Pancreas (tissue), 10 donors: ENCODE results near the gene NUP50. TPM values are rescaled to one million over a fixed set of nuclear protein-coding genes. Genes with fewer than 3 reads are reported as not detected.

ENCODE experiments used
- ATAC-seq, 4 donors: fragments of 200-7000 bp; cut with Tn5 transposase; one replicate each; pipeline versions ENCODE4 v1.8.0 to v1.9.1; 2020; ENCODE audit warnings: mild to moderate bottlenecking in 4 of 4, moderate library complexity in 4 of 4
- DNase-seq, 6 donors: peaks; one replicate each; pipeline ENCODE4 v3.0.0-alpha.2; 2020
- FAIRE-seq: peaks from 2 replicates; lab custom pipeline; 2012; peaks lifted over from hg19 to GRCh38; lab: Jason Lieb, UNC
- H3K27ac ChIP-seq, 4 donors: fragments of 200-600 bp; sonication (generic); 1 replicate in 3 of 4; 2 replicates in 1 of 4; pipeline versions ENCODE4 v1.5.0 to v1.8.0; 2020
- H3K27me3 ChIP-seq, 4 donors: fragments of 200-600 bp; one replicate each; pipeline ENCODE4 v1.8.0; 2021
- H3K36me3 ChIP-seq, 3 donors: fragments of 200-600 bp; sonication (generic) in 1 of 3; one replicate each; pipeline versions ENCODE4 v1.5.0 to v1.8.0; 2020 to 2021
- H3K4me1 ChIP-seq, 3 donors: fragments of 200-600 bp; one replicate each; pipeline ENCODE4 v1.8.0; 2021
- H3K4me3 ChIP-seq, 4 donors: fragments of 200-600 bp; sonication (generic) in 2 of 4; one replicate each; pipeline versions ENCODE4 v1.5.0 to v1.8.0; 2020 to 2021
- H3K9me3 ChIP-seq, 4 donors: fragments of 200-600 bp; one replicate each; pipeline ENCODE4 v1.8.0; 2021
- WGBS, 2 donors: extraction: QIAGEN DNeasy Blood & Tissue Kit; methylation state at CpG; one replicate each; pipeline ENCODE4 v1.1.7; 2013; 5-methylcytosine and 5-hydroxymethylcytosine counted together
- intact Hi-C, 3 donors: fragments of 100-400 bp; cut with DNase I; formaldehyde crosslinking; loops; one replicate each; pipeline versions ENCODE4 v1.11.1 to v1.14.2; 2022
- polyA plus RNA-seq, 2 donors: library from polyadenylated mRNA; stranded (reverse); fragments of 200-250 nt; gene quantifications; one replicate each; pipeline ENCODE4 v1.2.3, GENCODE V29; 2013
- total RNA-seq, 6 donors: library from RNA; stranded (reverse); fragmentation: NEBNext Ultra II Directional in 4 of 6; extraction: Animal tissue kit (Norgen Biotek cat#: 25700) in 4 of 6; gene quantifications; one replicate each; pipeline versions ENCODE4 v1.2.1 to v1.2.4, GENCODE V29; 2021 to 2023
- TF ChIP-seq, protein P1 (sequence below), 4 donors: fragments of 200-600 bp; sonication (generic) in 3 of 4; IDR thresholded peaks; one replicate each; pipeline versions ENCODE4 v1.5.0 to v1.8.0; 2021; ENCODE audit warnings: antibody characterized with exemption in 4 of 4
- donor health status: healthy with polysubstance abuse.
- donor health status: DM: no; HTN: no; CAD: no; lungs with moderate emphysema.
- donor health status: DM: no; HTN: no; CAD: no.
- donor health status: control.
- donor health status: control.
- donor health status: Bipolar disorder and iron deficiency.
- donor health status: DM: yes; HTN: yes; CAD: no.
- donor health status: DM: no; HTN: no; CAD: no.
- donor health status: DM: no; HTN: no; CAD: no.
- donor health status: DM: yes; HTN: yes; CAD: no.

The NUP50 gene
- total and polyA plus RNA-seq, 8 donors = 11.8 to 35.2 (median 27.5) TPM

DNA sequence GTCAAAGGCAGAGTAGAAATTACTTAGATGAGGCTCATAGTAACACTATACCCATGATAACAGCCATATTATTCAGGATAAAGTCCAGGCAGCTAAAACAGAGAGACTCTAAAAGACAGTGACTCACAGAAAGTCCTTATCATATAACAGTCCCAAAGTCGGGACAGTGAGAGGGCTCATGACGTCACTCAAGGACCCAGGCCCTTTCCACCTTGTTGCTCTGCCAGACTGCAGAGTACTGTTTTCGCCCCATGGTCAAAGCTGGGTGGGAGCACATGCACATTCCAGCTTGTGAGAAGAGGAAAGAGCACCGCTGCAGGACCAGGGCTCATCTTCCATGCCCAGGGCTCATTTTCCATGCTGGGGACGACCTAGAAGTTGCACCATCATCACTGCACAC is 29.4 kb upstream of the NUP50 start:
- 91 to 98% methylated on average over 5 of the region's 5 CpGs for WGBS, 2 donors
- DNase-seq (no peak), FAIRE-seq (no peak), ATAC-seq (no peak)
- Histone ChIP-seq H3K4me3 (no peak overlapping the region), H3K27ac (no peak overlapping the region), H3K9me3 (no peaks in the 10 kb centered on the region), H3K4me1 (no peaks in the 10 kb centered on the region), H3K36me3 (peaks cover 6 to 17% (median 9%) of the 10 kb centered on the region in 3 donors), H3K27me3 (no peaks in the 10 kb centered on the region)
- intact Hi-C loops = no loop called here
- TF ChIP-seq, protein P1, sequence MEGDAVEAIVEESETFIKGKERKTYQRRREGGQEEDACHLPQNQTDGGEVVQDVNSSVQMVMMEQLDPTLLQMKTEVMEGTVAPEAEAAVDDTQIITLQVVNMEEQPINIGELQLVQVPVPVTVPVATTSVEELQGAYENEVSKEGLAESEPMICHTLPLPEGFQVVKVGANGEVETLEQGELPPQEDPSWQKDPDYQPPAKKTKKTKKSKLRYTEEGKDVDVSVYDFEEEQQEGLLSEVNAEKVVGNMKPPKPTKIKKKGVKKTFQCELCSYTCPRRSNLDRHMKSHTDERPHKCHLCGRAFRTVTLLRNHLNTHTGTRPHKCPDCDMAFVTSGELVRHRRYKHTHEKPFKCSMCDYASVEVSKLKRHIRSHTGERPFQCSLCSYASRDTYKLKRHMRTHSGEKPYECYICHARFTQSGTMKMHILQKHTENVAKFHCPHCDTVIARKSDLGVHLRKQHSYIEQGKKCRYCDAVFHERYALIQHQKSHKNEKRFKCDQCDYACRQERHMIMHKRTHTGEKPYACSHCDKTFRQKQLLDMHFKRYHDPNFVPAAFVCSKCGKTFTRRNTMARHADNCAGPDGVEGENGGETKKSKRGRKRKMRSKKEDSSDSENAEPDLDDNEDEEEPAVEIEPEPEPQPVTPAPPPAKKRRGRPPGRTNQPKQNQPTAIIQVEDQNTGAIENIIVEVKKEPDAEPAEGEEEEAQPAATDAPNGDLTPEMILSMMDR (IDR thresholded peaks at IDR 0.05) = no peak

DNA sequence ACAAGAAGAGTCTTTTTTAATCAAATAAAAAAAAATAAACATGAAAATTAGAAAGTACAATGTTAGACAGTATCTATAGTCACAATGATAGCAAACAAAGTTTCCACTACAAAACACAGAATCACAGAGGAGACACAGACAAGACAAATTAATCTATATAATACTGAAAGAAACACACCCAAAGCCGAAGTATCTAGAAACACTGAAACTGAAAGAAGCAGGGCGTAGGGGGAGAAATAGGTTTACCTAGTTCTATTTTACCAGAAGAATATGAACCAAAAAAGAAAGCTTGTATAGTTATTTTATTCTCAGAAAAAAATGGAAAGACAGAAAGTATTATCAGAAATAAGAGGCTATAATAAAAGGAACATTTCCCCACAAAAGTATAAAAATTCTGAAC is 27.1 kb upstream of the NUP50 start:
- WGBS, 2 donors = 92 to 95% methylated on average over 2 of the region's 2 CpGs
- no peaks in the 10 kb centered on the region for H3K4me1 ChIP-seq
- H3K36me3 ChIP-seq = peaks cover 6 to 17% (median 9%) of the 10 kb centered on the region in 3 donors
- no peak for DNase-seq
- no peak for ATAC-seq
- no peaks in the 10 kb centered on the region for H3K9me3 ChIP-seq
- H3K27ac ChIP-seq = no peak overlapping the region
- no peaks in the 10 kb centered on the region for H3K27me3 ChIP-seq
- no peak overlapping the region for H3K4me3 ChIP-seq
- TF ChIP-seq, protein P1 (IDR thresholded peaks at IDR 0.05) = no peak
- FAIRE-seq = no peak
- intact Hi-C loops = no loop called here

DNA sequence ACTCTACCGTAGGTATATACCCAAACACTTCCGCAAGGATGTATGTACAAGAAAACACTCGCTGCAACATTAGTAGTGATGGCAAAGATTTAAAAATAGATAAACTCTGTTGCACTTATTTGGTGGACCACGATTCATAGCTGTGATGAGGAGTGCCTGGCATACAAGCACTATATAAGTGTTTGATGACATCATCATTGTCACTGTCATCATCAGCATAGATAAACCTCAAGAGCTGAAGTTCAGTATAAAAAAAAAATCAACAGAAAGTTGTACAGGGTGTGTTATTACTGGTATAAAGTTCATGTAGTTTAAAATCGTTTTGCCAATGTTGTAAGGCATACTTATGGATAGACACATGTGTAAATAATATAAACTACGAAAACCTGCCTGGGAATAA is 24.0 kb upstream of the NUP50 start:
- intact Hi-C loops = no loop called here
- no peak for ATAC-seq
- no peaks in the 10 kb centered on the region for H3K27me3 ChIP-seq
- no peak overlapping the region for H3K27ac ChIP-seq
- peaks cover 0 to 6% (median under 1%) of the 10 kb centered on the region in 3 donors for H3K36me3 ChIP-seq
- no peak for DNase-seq
- 88 to 93% methylated on average over 6 of the region's 6 CpGs for WGBS, 2 donors
- no peak for FAIRE-seq
- H3K4me1 ChIP-seq = no peaks in the 10 kb centered on the region
- H3K4me3 ChIP-seq = no peak overlapping the region
- TF ChIP-seq, protein P1 (IDR thresholded peaks at IDR 0.05) = no peak
- no peaks in the 10 kb centered on the region for H3K9me3 ChIP-seq

DNA sequence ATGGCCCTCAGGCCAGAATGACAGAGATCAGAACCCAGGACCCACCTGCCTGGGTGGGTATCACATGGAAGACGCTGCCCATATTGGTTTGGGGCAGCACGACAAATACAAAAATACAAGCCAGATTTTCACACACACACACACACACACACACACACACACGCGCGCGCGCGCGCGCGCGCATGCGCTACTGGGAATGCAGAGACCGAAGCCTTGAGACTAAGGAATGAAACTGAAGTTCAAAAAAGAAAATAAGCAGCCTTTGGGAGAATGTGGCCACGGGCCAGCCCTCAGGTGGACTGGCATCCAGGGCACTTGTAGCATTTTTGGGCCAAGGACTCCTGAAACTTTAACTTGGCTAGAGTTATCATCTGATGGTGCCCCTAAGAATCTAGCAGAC is 21.3 kb upstream of the NUP50 start:
- no peaks in the 10 kb centered on the region for H3K36me3 ChIP-seq
- no peaks in the 10 kb centered on the region for H3K4me1 ChIP-seq
- no peaks in the 10 kb centered on the region for H3K27me3 ChIP-seq
- no peaks in the 10 kb centered on the region for H3K9me3 ChIP-seq
- no peak for FAIRE-seq
- intact Hi-C loops = no loop called here
- 76 to 88% methylated on average over 15 of the region's 15 CpGs for WGBS, 2 donors
- no peak for ATAC-seq
- DNase-seq = no peak
- TF ChIP-seq, protein P1 (IDR thresholded peaks at IDR 0.05) = no peak
- no peak overlapping the region for H3K27ac ChIP-seq
- no peak overlapping the region for H3K4me3 ChIP-seq

DNA sequence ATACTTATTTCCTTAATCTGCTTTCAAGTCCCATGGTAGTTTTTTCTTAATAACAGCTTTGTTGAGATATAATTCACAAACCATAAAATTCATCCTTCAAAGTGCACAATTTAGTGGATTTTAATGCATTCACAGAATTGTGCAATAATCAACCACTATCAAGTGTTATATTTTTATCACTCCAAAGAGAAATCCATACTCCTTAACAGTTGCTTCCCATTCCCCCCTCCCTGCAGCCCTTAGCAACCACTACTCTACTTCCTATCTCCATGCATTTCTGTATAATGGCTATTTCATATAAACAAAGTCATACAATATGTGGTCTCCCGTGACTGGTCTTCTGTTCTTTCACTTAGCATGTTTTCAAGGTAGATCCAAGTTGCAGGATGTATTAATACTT is 18.8 kb upstream of the NUP50 start:
- Histone ChIP-seq H3K4me1 (no peaks in the 10 kb centered on the region), H3K4me3 (no peak overlapping the region), H3K27ac (no peak overlapping the region), H3K27me3 (no peaks in the 10 kb centered on the region), H3K9me3 (no peaks in the 10 kb centered on the region), H3K36me3 (no peaks in the 10 kb centered on the region)
- 83 to 85% methylated on average over 1 of the region's 1 CpG for WGBS, 2 donors
- FAIRE-seq = no peak
- no peak for DNase-seq
- ATAC-seq = no peak
- TF ChIP-seq, protein P1 (IDR thresholded peaks at IDR 0.05) = no peak
- intact Hi-C loops = no loop called here
